HG02938 (cell line): ENCODE measurements around the gene HS6ST2.
"Not testable (repeated sequence)": the region's sequence is repeated elsewhere in the genome, so short reads cannot be mapped to it uniquely, and the experiment has no call there.

ENCODE experiments used
- ATAC-seq: cut with Tn5 transposase; IDR thresholded peaks from one replicate; pipeline ENCODE4 v1.9.1; 2021; ENCODE audit warnings: mild to moderate bottlenecking, moderate library complexity; ENCODE audit not compliant: unreplicated experiment

The HS6ST2 gene

GRCh38 chrX:132958091-132958703 lies at the start of gene HS6ST2:
HS6ST2 (minus strand) TSS chrX:132958629.
- no peak for ATAC-seq

- ATAC-seq = no peak
Measured at GRCh38 chrX:133007458-133007857, 49.0 kb upstream of the HS6ST2 start.

- ATAC-seq = no peak
Measured at GRCh38 chrX:133005616-133006015, 47.2 kb upstream of the HS6ST2 start.

GRCh38 chrX:133005042-133005441 lies 46.6 kb upstream of the HS6ST2 start:
- ATAC-seq = no peak

DNA sequence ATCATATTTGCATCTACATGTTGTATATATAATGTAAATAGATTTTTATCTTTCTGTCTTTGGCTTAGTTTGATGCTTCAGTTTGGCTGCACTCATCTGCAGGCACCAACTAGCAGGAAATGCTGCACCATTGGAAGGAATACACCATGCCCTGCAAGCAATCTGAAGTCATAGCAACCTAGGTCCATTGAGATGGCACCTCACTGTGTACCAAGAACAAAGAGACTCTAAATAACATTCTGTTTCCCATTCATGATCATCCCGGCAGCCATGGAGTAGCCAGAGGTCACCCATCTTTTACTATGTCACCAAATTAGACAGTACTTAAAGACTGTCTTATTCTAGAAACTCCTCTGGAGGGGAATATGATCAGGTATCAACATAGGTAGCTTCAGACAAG lies 40.8 kb upstream of the HS6ST2 start:
- no peak for ATAC-seq

DNA sequence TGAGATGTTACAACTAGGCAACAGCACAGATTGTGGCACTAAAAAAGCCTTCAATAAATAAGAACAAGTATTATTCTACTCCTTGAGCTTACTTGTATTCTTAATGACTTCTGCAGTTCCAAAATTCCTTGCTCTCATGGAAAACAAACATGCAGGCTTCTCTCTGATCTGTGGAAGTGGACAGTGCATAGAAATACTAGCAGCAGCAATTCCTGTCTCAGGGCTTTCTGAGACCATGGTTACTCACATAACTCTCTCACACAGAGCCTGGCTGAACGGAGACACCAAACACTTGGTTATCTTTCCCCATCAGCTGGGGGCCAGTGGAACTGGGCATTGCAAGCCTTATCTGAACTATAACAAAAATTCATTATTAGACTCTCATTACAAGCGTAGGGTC lies 32.4 kb upstream of the HS6ST2 start:
- ATAC-seq = no peak

DNA sequence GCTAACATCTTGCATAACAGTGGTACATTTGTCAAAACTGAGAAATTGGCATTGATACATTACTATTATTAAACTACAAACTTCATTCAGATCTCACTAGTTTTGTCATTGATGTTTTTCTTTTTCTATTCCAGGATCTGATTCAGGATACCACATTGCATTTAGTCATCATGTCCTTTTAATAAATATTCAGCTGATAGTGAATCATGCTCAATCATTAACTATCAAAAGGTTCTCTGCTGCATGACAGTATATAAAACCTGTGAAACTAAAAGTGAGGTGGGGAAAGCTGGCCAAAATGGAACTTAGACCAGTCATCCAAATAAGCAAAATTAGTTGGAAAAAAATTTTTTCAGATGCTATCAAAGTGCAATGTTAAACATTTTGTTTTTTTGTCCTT lies 28.1 kb upstream of the HS6ST2 start:
- no peak for ATAC-seq

DNA sequence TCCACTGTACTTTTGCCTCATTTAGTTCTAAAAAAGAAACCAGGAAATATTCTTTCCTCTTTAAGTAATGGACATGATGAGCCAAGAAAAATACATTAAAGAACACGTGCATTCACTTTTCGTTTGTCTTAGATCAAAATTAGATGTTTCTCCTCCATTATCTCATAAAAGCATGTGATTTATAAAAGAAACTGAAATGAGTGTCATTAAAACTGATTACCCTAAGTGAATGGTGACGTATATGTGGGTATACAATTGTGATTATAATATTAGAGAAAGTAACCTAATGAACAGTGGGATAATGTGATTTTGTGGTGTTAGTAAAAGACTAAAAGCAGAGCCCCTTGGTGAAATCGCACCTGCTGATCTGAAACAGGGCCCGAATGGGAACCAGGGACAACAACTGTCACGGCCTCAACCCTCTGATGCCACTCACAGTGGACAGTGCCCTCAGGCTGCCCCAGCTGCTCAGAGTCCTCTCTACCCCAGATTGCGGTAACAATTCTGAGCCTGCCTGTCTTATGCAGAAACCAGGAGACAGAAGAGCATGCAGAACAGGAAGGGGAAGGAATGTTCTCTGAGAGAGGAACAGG lies 25.7 kb upstream of the HS6ST2 start:
- no peak for ATAC-seq

GRCh38 chrX:132983496-132983895 lies 25.1 kb upstream of the HS6ST2 start:
- ATAC-seq = no peak

DNA sequence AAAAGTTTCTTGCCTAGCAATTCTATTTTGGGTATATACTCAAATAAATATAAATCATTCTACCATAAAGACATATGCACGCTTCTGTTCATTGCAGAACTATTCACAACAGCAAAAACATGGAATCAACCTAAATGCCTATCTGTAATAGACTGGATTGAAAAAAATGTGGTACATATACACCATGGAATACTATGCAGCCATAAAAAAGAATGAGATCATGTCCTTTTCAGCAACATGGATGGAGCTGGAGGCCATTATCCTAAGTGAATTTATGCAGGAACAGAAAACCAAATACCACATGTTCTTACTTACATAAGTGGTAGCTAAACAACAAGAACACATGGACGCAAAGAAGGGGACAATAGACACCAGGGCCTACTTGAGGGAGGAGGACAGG lies 21.6 kb upstream of the HS6ST2 start:
- not testable (repeated sequence) for ATAC-seq

DNA sequence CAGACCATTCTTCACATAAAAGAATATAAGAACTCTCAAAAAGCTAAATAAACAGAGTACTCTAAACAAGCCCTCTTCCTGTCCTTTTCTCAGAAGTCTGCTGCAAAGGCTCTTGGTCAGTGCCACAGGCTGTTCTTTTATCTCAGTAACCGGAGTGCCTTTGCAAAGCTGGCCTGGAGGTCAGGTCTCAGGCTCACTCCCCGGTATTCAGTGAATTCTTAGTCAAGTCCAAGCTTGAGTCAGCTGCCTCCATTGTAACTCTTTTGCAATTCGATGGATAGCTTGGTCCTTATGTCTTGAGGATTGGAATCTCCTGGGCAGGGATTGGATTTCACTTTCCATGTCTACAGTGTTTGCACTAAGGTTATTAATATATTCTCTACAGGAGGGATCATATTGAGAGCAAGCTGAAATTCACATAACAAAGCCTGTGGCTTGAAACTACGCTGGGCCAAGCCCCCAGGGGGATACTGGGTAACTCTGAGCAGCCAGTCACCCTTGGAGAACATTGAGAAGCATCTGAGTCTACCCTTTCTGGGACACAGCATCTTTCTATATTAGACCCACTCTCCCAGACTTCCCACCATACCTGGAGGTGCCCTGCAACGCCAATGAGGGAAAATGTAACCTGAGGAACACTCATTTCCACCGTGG lies 10.0 kb upstream of the HS6ST2 start:
- no peak for ATAC-seq

DNA sequence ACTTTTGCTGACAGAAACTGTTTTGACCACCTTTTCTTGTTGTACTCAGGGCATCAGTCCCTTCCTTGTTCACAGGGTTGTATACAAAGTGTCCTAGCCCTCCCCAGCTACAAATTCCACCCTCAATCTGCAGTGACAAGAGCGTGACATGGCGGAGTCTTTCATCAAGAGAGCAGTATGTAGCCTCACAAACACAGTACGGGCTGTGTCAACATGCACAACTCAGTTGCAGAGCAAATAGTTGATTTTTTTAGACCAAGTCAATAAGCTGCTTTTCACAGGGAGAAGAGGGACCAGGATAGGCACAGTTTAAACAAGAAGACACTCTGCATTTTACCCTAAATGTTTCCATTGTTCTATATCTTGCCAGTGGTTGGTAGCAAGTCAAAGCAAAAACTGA lies 8.6 kb upstream of the HS6ST2 start:
- ATAC-seq = no peak

DNA sequence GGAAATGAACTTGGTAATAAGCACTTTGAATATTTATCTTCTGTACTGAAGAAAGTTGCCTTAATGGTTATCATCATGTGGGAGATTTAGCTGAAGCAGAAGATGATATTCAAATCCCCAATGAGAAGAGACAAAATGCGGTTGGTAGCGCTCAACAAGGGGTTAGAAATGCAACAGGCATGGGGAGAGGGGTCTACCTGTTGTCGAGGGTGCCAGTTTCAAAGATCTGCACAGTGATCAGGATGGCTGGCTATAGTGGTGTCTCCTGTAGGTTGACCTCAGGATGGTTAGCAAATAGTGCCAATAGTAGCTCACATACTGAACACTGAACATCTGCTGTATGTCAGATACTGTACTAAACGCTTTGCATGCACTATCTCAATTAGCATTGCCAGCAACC lies 7.0 kb upstream of the HS6ST2 start:
- ATAC-seq = no peak

DNA sequence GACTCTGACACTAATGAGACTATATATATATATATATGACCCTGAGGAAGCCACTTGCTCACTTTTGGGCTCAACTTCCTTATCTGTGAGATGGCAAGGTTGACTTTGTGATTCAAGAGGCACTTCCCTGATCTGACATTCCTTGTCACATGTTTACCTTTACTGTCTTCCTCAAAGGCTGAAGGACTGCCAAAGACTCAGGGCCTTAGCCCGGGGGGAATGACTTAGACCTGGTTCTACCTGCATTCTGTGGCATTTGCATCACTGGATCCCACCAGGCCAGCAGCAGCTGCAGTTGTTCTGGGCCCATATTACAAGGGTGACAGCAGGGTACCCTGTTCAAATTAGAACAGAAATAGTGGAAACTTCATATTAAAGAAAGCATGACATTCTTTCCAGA lies 3.1 kb upstream of the HS6ST2 start:
- ATAC-seq = no peak

DNA sequence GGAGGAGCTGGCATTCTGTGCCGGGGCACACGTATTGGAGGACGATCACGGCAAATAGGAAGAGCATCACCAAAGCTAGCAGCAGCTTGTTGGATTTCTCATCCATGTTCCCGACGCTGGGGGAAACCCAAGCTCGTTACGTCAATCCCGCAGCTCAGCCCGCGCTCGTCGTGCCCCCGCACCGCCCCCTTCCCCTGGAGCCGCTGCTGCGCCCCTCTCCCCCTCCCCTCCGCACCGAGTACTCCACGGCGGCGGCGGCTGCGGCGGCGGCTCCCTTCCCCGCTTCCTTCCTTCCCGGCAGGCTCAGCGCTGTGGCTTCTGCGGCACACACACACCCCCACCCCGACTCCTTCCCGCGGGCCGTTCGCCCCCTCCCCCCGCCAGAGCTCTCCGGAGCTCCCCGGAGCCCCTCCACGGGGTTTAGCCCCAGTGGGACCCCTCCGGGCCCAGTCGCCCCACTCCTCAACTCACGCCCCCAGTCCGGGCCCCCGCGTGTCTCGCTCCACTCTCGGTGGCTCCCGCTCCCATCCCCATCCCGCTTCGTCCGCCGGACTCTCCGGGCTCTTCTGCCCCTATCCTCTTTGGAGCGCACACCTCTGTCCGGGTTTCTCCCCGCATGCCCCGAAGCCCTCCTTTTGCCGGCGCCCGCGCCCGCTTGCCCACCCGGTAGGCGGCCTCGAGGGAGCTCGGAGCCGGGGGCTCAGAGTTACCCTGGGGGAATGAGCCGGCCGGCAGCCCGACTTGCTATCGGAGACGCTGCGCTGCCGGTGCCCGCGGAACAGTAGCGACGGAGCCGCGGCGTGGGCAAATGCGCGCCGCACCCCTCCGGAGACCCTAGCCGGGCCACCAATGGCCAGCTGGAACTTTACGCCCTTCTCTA lies 978 bp downstream of the HS6ST2 start:
- no peak for ATAC-seq

DNA sequence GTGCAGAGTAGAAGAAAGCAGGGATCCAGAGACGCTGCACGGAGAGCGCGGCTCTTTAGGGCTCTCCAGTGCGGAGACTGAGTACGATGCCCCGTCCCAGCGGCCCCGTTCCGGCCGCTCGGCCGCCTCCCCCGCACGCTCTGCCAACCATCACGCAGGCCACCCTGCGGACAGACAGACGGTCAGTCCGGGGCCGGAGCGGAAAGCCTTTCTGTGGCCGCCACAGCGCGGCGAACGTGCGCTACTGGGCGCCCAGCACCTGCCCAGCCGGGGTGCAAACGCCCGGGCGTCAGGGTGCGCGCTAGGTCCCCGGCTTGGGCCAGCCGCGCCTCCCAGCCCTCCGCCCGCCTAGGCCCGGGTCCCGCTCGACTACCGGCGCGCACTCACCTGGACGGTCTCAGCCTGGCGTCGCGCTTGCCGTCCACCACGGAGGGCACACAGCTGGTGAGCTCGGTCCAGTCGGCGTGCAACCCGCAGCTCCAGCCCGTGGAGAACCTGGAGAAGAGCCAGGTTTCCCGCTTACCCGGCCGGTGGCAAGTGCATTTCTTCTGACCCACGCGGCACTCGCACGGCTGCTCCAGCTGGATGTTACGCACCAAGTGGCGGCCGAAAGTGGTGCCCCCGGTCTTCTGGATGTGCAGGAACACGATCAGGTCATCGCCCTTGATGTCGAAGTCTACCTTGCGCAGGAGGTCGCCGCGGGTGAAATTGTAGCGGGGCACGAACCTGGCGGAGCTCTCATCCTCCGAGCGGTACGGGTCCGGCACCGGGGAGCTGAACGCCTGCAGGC lies 1.8 kb downstream of the HS6ST2 start:
- ATAC-seq = no peak

DNA sequence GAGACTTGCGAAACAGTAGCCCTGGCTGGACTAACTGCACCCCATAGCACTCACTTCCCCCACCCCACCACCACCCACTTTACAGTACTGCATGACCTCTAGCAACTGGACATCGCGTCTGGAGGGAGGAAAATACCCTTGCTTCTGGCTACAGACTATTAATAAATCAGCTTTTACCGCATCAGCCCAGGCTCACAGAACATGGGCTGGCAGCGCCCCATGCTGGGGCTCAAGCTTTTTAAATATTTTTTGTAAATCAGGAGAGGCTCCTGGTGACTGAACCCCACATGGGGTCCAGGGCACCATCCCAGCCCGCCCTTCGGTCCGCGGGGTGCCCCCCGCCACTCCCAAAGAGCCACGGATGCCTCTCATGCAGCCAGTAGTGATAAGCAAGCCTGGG lies 2.7 kb downstream of the HS6ST2 start:
- ATAC-seq = no peak

DNA sequence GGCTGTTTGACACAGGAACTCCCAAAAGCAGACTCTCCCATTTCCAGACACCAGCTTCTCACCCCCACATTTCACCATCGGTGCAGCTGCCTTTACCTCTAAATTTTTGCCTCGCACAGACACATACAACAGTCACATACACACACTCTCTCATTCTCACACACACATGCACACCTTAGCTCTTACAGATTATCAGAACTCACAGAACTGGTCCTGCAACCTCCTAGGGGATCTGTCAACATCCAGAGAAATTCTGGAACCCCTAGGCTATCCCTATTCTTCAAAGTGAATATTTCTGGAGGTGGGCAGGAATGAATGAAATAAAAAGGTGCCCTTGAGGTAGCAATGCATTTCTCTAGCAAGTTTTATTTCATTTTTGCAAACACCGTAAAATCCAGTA lies 4.1 kb downstream of the HS6ST2 start:
- no peak for ATAC-seq

DNA sequence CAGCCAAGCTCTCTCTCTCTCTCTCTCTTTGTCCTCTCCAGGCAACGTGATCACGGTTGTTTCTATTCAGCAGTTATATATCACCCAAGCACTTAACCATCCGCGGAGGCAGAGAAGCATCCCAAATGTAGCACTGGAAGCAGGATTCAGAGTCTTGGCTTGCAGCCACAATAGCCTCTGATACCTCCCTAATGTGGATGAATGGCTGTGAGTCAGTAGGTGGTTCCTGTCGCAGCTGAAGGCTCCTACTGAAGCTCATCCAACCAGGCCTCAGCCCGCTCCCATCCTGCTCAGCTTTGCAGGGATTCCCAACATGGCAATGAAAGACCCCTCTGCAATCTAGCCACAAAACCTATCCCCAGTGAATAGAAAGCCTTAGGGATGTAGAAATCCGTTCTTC lies 5.1 kb downstream of the HS6ST2 start:
- no peak for ATAC-seq

DNA sequence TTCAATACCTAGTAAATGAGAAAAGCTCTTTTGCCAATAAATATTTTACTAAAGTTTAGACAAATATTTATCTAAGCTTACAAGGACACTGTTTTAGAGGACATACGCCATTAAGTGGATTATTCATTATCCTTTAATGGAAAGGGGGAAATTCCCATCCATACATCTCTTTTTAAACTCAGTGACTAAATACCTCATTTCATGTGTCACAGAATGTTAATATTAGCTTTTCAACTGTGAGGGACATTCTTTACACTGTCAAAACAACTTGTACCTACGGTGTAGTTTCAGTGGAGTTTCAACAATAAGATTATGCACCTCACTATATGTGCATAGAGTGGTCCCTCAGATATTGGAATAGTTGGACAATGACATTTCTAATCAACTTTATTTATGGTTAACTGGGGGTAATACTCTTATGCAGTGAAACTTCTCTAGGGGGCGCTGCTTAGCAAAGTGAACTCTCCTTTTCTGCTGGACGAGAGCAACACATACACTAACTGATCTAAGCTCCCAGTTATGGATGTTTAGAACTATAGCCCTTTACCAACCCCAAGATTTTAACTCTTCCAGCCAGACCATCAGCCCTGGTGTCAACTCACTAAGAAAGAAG lies 9.7 kb downstream of the HS6ST2 start:
- no peak for ATAC-seq
